SU-DHL-6 (cell line): ENCODE data around the gene TRMT5.

Experiments
- EZH2phosphoT487 ChIP-seq: fragments of 200-600 bp; sonication (generic), shearing (Covaris generic); conservative IDR thresholded peaks from 2 replicates; pipeline ENCODE4 v1.6.1; 2018; ENCODE audit warnings: mild to moderate bottlenecking, antibody characterized with exemption, low read length, moderate library complexity, mixed read lengths
- TF ChIP-seq, protein P1 (sequence below): fragments of 200-600 bp; sonication (generic); IDR thresholded peaks from one replicate; pipeline ENCODE4 v1.5.1; 2017; ENCODE audit warnings: antibody characterized with exemption, mild to moderate bottlenecking, low read length, moderate library complexity; ENCODE audit not compliant: insufficient read depth, poor library complexity, severe bottlenecking

DNA sequence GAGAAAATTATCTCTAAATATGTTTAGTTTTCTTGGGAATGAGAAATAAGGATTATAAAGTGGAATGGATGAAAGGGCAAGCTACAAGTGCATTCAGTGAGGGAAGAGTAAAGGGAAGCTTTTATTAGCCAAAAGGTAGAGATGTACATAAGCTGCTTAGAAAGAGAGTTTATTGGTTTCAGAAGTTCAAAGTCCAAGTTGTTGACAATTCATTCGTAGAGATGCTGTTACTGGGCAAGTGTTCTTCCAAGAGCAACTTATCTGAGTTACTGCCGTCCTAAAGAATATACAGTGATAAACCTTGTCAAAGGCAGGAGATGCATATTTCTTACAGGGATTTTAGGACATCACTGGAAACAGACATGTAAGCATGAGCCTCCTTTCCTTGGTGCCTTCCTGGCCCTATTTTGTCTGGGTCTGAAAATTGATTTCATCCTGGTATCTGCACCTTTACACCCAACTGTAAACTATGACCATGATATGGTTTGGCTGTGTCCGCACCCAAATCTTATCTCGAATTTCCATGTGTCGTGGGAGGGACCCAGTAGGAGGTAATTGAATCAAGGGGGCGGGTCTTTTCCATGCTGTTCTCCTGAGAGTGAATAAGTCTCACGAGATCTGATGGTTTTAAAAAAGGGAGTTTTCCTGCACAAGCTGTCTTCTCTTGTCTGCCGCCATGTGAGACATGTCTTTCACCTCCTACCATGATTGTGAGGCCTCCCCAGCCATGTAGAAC, 46.8 kb downstream of the TRMT5 start:
- TF ChIP-seq, protein P1, sequence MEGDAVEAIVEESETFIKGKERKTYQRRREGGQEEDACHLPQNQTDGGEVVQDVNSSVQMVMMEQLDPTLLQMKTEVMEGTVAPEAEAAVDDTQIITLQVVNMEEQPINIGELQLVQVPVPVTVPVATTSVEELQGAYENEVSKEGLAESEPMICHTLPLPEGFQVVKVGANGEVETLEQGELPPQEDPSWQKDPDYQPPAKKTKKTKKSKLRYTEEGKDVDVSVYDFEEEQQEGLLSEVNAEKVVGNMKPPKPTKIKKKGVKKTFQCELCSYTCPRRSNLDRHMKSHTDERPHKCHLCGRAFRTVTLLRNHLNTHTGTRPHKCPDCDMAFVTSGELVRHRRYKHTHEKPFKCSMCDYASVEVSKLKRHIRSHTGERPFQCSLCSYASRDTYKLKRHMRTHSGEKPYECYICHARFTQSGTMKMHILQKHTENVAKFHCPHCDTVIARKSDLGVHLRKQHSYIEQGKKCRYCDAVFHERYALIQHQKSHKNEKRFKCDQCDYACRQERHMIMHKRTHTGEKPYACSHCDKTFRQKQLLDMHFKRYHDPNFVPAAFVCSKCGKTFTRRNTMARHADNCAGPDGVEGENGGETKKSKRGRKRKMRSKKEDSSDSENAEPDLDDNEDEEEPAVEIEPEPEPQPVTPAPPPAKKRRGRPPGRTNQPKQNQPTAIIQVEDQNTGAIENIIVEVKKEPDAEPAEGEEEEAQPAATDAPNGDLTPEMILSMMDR = no peak
- TF ChIP-seq EZH2phosphoT487 = no peak
